ENCODE results near the gene ZNF837.

DNA sequence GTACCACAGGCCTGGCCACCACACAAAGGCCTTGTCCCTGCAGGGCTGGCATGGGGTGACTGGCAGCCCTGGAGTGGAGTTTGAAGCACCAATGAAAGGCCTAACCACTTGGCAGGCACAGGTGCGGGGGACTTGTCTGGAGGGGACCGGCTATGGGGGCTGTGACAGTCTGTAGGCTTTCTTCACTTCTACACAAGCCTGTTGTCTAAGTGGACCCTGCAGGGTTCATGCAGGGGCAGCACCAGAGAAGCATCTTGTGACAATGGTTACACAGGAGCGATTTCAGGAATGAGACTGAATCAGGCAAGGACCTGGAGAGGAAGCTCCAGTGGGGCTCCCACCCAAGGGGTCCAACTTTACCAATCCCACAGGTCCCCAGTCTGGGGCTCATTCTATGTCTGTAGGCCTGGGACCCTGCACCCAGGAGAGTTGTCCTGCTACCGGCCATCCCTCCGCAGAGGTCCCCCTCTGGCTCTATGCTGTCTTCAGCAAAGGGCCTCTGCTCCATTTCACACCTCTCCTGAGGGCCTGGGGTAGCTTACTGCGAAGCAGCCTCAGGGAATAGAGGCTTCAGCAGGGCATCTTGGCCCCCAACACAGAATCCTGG, 2.3 kb upstream of the ZNF837 start:
- TF ChIP-seq, protein P1, sequence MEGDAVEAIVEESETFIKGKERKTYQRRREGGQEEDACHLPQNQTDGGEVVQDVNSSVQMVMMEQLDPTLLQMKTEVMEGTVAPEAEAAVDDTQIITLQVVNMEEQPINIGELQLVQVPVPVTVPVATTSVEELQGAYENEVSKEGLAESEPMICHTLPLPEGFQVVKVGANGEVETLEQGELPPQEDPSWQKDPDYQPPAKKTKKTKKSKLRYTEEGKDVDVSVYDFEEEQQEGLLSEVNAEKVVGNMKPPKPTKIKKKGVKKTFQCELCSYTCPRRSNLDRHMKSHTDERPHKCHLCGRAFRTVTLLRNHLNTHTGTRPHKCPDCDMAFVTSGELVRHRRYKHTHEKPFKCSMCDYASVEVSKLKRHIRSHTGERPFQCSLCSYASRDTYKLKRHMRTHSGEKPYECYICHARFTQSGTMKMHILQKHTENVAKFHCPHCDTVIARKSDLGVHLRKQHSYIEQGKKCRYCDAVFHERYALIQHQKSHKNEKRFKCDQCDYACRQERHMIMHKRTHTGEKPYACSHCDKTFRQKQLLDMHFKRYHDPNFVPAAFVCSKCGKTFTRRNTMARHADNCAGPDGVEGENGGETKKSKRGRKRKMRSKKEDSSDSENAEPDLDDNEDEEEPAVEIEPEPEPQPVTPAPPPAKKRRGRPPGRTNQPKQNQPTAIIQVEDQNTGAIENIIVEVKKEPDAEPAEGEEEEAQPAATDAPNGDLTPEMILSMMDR (IDR thresholded peaks at IDR 0.05; ENCODE audit: low read depth, low read length, poor library complexity, severe bottlenecking), result no peak
- TF ChIP-seq EZH2phosphoT487 (IDR thresholded peaks at IDR 0.05; ENCODE audit: borderline replicate concordance, low read length), result no peak
